Measurements from ENCODE around the gene RNASE11.

- TF ChIP-seq EZH2 (IDR thresholded peaks at IDR 0.05) (no peak), POLR2AphosphoS5 (IDR thresholded peaks at IDR 0.05; ENCODE audit: borderline replicate concordance, low read depth, low read length) (no peak)
These were observed 3.4 kb upstream of the RNASE11 start, which contains the start of gene RNASE12 for GRCh38 chr14:20591235-20591634.
